ENCODE data around the gene TCF7L2. TPM values are rescaled to one million over a fixed set of nuclear protein-coding genes. Genes with fewer than 3 reads are reported as not detected.

TCF7L2 gene
- total and polyA plus RNA-seq, 2 experiments from 2014 or later = 27.5 to 33.7 TPM

DNA sequence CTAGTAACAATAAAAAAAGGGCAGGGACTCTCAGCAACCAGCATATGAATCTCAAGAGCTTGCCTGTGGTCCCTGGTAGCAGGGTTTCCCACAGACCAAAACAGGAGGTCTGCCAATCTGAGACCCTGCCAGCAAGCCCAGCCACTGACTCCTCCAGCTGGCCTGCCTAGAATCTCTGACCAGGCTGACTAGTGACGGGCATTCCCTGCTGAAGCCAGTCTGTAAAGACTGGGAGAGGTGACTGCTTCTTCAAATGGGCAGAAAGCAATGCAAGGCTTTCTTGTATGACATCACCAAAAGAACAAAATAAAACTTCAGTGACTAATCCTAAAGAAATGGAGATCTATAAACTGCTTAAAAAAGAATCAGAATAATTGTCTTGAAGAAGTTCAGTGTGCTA, 249.4 kb downstream of the TCF7L2 start:
- H3K4me1 ChIP-seq (ENCODE audit: low read depth) = no peaks in the 10 kb centered on the region
- H3K9me3 ChIP-seq (ENCODE audit: low read depth) = no peaks in the 10 kb centered on the region
- no peak overlapping the region for H3K4me3 ChIP-seq
- no peaks in the 10 kb centered on the region for H3K27me3 ChIP-seq
- DNase-seq (ENCODE audit: low read depth in 1 of 2, low spot score in 1 of 2) = no peak
- H3K27ac ChIP-seq = no peak overlapping the region
- H3K36me3 ChIP-seq = no peaks in the 10 kb centered on the region
- TF ChIP-seq, protein P1, sequence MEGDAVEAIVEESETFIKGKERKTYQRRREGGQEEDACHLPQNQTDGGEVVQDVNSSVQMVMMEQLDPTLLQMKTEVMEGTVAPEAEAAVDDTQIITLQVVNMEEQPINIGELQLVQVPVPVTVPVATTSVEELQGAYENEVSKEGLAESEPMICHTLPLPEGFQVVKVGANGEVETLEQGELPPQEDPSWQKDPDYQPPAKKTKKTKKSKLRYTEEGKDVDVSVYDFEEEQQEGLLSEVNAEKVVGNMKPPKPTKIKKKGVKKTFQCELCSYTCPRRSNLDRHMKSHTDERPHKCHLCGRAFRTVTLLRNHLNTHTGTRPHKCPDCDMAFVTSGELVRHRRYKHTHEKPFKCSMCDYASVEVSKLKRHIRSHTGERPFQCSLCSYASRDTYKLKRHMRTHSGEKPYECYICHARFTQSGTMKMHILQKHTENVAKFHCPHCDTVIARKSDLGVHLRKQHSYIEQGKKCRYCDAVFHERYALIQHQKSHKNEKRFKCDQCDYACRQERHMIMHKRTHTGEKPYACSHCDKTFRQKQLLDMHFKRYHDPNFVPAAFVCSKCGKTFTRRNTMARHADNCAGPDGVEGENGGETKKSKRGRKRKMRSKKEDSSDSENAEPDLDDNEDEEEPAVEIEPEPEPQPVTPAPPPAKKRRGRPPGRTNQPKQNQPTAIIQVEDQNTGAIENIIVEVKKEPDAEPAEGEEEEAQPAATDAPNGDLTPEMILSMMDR (IDR thresholded peaks at IDR 0.05; ENCODE audit: low read depth, low read length) = no peak

DNA sequence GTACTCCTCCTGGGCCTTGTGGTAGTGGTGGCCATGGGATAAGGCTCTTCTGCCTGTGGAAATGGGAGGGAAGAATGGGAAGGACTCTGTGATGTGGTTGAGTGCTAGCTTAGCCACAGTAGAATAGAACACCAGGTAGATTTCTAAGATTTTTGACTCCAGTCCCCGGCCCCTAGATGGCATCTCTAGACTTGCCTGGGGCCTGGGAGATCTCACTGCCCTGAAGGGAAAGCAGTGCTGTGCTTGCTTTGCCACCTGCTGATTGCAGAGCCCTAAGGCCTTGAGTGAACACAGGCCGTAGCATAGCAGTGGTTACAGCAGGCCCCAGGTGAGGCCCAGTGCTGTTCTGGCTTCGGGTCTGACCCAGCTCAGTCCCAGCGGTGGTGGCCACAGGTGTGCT, 252.0 kb downstream of the TCF7L2 start:
- DNase-seq (ENCODE audit: low read depth in 1 of 2, low spot score in 1 of 2) = no peak
- no peaks in the 10 kb centered on the region for H3K9me3 ChIP-seq (ENCODE audit: low read depth)
- TF ChIP-seq, protein P1 (IDR thresholded peaks at IDR 0.05; ENCODE audit: low read depth, low read length) = no peak
- H3K4me3 ChIP-seq = no peak overlapping the region
- no peak overlapping the region for H3K27ac ChIP-seq
- no peaks in the 10 kb centered on the region for H3K27me3 ChIP-seq
- no peaks in the 10 kb centered on the region for H3K36me3 ChIP-seq
- H3K4me1 ChIP-seq (ENCODE audit: low read depth) = no peaks in the 10 kb centered on the region

DNA sequence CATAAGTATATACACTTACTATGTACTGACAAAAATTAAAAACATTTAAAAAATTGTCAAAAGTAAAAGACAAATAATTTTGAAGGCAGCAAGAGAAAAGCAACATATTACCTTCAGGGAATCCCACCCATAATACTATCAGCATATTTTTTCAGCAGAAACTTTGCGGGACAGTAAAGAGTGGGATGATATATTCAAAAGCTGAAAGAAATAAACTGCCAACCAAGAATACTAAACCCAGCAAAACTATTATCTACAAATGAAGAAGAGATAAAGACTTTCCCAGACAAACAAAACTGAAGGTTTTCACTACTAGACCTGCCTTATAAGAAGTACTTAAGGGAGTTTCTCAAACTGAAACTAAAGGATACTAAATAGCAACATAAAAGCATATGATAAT, 257.9 kb downstream of the TCF7L2 start:
- no peak overlapping the region for H3K27ac ChIP-seq
- DNase-seq (ENCODE audit: low read depth in 1 of 2, low spot score in 1 of 2) = no peak
- no peaks in the 10 kb centered on the region for H3K27me3 ChIP-seq
- no peaks in the 10 kb centered on the region for H3K4me1 ChIP-seq (ENCODE audit: low read depth)
- no peaks in the 10 kb centered on the region for H3K9me3 ChIP-seq (ENCODE audit: low read depth)
- no peak overlapping the region for H3K4me3 ChIP-seq
- TF ChIP-seq, protein P1 (IDR thresholded peaks at IDR 0.05; ENCODE audit: low read depth, low read length) = no peak
- H3K36me3 ChIP-seq = no peaks in the 10 kb centered on the region

DNA sequence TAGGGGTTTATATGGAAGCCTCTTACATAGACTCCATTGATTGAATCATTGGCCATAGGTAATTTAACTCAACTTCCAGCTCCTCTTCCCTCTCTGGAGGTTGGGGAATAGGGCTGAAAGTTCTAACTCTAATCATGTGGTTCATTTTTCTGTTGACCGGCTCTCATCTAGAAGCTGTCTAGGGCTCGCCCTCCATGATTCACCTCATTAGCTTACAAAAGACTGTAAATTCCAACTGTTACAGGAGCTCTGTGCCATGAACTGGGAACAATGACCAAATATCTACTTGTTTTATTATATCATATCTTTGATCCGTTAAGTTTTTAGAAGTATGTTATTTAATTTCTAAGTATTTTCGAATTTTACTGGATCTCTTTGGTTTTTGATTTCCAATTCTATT, 263.0 kb downstream of the TCF7L2 start:
- H3K27ac ChIP-seq = no peak overlapping the region
- H3K27me3 ChIP-seq = no peaks in the 10 kb centered on the region
- TF ChIP-seq, protein P1 (IDR thresholded peaks at IDR 0.05; ENCODE audit: low read depth, low read length) = no peak
- no peak overlapping the region for H3K4me3 ChIP-seq
- no peak for DNase-seq (ENCODE audit: low read depth in 1 of 2, low spot score in 1 of 2)
- H3K9me3 ChIP-seq (ENCODE audit: low read depth) = no peaks in the 10 kb centered on the region
- H3K4me1 ChIP-seq (ENCODE audit: low read depth) = no peaks in the 10 kb centered on the region
- H3K36me3 ChIP-seq = no peaks in the 10 kb centered on the region

DNA sequence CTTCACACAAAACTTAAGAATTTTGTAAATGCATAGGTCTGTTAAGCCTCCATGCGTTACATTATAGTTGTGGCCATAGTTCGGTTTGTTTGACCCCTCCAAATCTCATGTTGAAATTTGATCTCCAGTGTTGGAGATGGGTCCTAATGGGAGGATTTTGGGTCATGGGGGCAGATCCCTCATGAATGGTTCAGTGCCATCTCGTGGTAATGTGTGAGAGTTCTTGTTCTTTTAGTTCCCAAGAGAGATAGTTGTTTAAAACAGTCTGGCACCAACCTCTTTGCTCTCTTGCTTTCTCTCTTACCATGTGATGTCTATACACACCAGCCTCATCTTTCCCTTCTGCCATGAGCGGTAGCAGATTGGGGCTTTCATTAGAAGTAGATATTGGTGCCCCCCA, 264.3 kb downstream of the TCF7L2 start:
- H3K36me3 ChIP-seq = no peaks in the 10 kb centered on the region
- no peak overlapping the region for H3K27ac ChIP-seq
- H3K9me3 ChIP-seq (ENCODE audit: low read depth) = no peaks in the 10 kb centered on the region
- TF ChIP-seq, protein P1 (IDR thresholded peaks at IDR 0.05; ENCODE audit: low read depth, low read length) = no peak
- H3K4me3 ChIP-seq = no peak overlapping the region
- no peaks in the 10 kb centered on the region for H3K4me1 ChIP-seq (ENCODE audit: low read depth)
- DNase-seq (ENCODE audit: low read depth in 1 of 2, low spot score in 1 of 2) = peak in 1 of 2 donors; percentile 2
- H3K27me3 ChIP-seq = no peaks in the 10 kb centered on the region

DNA sequence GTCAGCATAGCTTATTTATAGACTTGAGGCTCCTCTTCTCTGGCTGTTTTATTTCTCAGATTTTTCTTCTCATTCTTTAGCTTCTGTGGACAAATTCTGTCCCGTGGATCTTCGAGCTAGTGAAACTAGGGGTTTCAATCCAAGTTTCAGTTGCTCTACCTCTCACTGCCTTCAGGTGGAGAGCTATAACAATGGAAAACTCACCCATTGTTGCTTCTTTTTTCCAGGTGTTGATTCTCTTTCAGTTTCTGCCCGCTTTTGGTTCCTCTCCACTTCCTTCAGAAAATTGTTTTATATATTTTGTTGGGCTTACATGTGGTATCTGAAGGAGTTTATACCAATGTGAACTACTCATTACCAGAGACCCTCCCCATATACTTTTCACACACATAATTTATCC, 266.1 kb downstream of the TCF7L2 start:
- TF ChIP-seq, protein P1 (IDR thresholded peaks at IDR 0.05; ENCODE audit: low read depth, low read length) = no peak
- Histone ChIP-seq H3K27ac (no peak overlapping the region), H3K4me3 (no peak overlapping the region), H3K27me3 (no peaks in the 10 kb centered on the region), H3K36me3 (no peaks in the 10 kb centered on the region), H3K9me3 (ENCODE audit: low read depth) (no peaks in the 10 kb centered on the region), H3K4me1 (ENCODE audit: low read depth) (no peaks in the 10 kb centered on the region)
- no peak for DNase-seq (ENCODE audit: low read depth in 1 of 2, low spot score in 1 of 2)

Measured in cardiac muscle cell (in vitro differentiated cells and primary cell).